T1000 (cell line): ENCODE results near the gene CCSER2.
"Not testable (repeated sequence)": the region's sequence is repeated elsewhere in the genome, so short reads cannot be mapped to it uniquely, and the experiment has no call there.

Experiments
- DNase-seq: peaks from one replicate; lab custom pipeline; 2025; ENCODE audit warnings: mixed read lengths; lab: John Stamatoyannopoulos, UW

CCSER2 gene

GRCh38 chr10:84392181-84392580, 63.8 kb downstream of the CCSER2 start:
- DNase-seq = no peak

GRCh38 chr10:84395581-84395980, 67.2 kb downstream of the CCSER2 start:
- DNase-seq = no peak

- no peak for DNase-seq
Measured at GRCh38 chr10:84397735-84398144, 69.4 kb downstream of the CCSER2 start.

GRCh38 chr10:84398696-84399095, 70.3 kb downstream of the CCSER2 start:
- DNase-seq = no peak

GRCh38 chr10:84401854-84402611, 73.6 kb downstream of the CCSER2 start:
- DNase-seq = no peak

GRCh38 chr10:84404783-84405182, 76.4 kb downstream of the CCSER2 start:
- no peak for DNase-seq

- no peak for DNase-seq
Measured at GRCh38 chr10:84405662-84406061, 77.3 kb downstream of the CCSER2 start.

GRCh38 chr10:84406561-84406960, 78.2 kb downstream of the CCSER2 start:
- no peak for DNase-seq

GRCh38 chr10:84407388-84408049, 79.1 kb downstream of the CCSER2 start:
- no peak for DNase-seq

- no peak for DNase-seq
Measured at GRCh38 chr10:84412482-84412881, 84.1 kb downstream of the CCSER2 start.

GRCh38 chr10:84414110-84414509, 85.7 kb downstream of the CCSER2 start:
- not testable (repeated sequence) for DNase-seq

GRCh38 chr10:84415539-84416244, 87.3 kb downstream of the CCSER2 start:
- DNase-seq = no peak

GRCh38 chr10:84416245-84416555, 87.8 kb downstream of the CCSER2 start:
- no peak for DNase-seq

GRCh38 chr10:84423719-84424118, 95.3 kb downstream of the CCSER2 start:
- DNase-seq = no peak

- DNase-seq = no peak
Measured at GRCh38 chr10:84424731-84425167, 96.4 kb downstream of the CCSER2 start.

- no peak for DNase-seq
Measured at GRCh38 chr10:84427903-84428650, 99.7 kb downstream of the CCSER2 start.

- DNase-seq = no peak
Measured at GRCh38 chr10:84428711-84429110, 100.3 kb downstream of the CCSER2 start.

- DNase-seq = no peak
Measured at GRCh38 chr10:84429926-84430520, 101.6 kb downstream of the CCSER2 start.

- no peak for DNase-seq
Measured at GRCh38 chr10:84432891-84433290, 104.5 kb downstream of the CCSER2 start.

- DNase-seq = no peak
Measured at GRCh38 chr10:84440781-84441180, 112.4 kb downstream of the CCSER2 start.

GRCh38 chr10:84447701-84448400, 119.5 kb downstream of the CCSER2 start:
- no peak for DNase-seq
